HUDEP-2 (cell line): ENCODE data around the gene EHMT1.
A peak's percentile ranks its signal among the peaks of the same experiment; 100 is the strongest.

Experiments used
- DNase-seq, 76 experiments: peaks; one replicate each; lab custom pipeline; 2025; ENCODE audit not compliant: unreplicated experiment in 76 of 76; lab: John Stamatoyannopoulos, UW

Gene EHMT1

DNA sequence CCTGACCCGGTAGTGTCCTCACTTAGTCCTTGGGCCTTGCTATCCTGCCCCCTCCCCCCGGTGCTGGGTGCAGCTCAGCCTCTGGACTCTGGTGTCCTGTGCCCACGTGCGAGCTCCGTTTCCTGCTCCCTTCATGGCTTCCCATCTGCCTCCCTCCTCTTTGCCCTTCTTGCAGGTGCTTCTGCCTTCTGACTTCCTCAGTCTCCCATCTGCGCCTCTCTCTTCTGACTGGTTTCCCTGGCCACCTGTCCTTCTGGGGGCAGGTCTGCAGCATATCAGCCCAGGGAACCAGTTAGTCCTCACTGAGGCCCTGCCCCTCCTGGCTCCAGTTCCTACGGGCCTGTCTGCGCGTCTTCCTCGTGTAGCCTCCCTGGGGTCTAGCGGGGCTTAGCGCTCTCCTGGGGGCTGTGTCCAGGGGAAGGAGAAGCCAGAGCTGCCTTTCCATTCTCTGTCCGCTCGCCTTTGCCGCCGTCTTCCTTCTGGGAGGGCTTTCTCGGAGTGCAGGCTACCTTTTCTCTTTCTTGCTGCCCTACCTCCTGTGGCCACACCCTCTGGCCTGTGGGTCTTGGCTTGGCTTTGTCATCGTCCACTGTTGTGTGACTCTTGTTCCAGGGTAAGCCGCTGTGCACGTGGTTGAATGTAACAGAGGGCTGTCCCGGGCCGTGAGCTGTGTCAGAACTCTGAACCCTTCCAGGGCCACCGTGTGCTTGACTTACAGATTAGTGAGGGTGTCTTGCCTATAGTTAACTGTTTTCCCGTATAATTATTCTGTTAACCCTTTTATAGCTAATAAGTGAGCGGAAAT, 51.8 kb downstream of the EHMT1 start:
- peak in 66 of 76 experiments; percentile 7 to 78 (median 56) for DNase-seq

DNA sequence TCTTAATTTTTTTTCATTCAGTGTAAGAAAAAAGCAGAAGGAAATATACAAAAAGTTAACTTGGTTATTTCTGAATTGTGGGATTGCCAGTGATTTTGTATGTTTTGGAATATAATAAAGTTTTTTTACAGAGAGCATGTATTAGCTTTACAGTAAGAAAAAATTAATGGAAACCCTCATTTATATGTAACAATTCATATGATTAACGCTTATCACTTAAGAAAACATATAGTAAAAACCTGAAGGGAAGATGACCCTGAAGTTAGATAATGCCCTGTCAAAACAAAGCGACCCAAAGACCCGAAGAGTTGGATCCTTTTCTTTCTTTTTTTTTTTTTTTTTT, 52.4 kb downstream of the EHMT1 start:
- no peak for DNase-seq

- no peak for DNase-seq
Measured at GRCh38 chr9:137671721-137672120, 52.9 kb downstream of the EHMT1 start.

DNA sequence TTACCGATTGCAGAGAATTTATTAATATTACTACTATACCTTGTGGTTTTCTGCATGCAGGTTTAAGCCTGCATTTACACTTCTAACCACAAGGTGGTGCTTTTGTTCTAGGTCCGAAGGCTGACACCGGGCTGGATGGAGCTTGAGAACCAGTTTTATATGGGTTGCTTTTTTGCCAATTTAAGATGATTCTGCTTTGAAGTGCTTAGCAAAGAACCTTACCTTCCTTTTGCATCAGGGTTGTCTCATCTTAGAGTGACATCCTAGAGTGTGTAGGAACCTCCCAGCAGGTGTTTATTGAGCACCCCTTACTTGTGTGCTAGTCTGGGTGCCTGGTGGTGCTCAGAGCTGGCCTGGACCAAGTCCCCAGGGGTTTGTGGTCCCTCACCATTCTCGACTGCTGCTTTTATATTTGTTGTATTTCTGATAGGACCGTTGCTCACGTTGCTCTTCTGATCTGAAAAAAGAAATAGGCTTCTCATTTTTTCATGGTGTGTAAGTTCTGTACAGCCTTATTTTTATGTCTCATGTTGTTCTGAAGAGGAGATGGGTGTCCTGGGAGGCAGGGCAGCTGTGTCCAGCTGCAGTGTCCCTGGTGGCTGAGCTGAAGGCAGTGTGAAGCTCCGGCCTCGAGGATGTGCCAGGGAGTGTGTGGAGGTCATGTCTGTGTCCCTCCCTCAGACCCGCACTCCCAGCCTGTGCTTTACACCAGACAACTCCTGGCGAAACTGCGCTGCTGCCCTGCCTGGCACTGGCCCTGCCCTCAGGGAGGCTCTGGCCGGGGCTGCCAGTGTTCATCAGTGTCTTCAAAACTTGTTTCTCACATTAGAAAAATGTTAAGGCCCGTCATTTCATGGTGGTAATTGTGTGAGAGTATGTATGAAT, 54.3 kb downstream of the EHMT1 start:
- peak in 31 of 76 experiments; percentile 2 to 67 (median 30) for DNase-seq

DNA sequence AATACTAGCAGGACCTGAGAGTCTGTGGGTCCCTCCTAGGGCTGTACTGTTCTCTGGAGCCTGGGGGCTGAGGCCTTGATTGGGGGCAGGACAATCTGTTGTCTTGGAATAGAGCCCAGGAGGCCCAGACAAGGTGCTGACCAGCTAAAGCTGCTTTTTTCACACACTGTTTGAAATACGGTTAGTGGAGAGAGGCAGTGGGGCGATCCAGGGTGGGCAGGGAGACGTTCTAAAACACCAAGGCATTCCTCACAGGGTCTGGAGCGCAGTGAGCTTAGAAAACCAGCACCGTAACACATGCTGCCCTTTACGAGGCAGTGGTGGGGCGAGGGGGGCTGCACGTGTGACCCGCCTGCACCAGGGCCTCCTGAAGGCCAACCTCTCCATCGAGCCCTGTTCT, 55.1 kb downstream of the EHMT1 start:
- no peak for DNase-seq

- DNase-seq, result no peak
Measured at GRCh38 chr9:137674307-137674975, 55.6 kb downstream of the EHMT1 start.

- no peak for DNase-seq
Measured at GRCh38 chr9:137674976-137675320, 56.1 kb downstream of the EHMT1 start.

- no peak for DNase-seq
Measured at GRCh38 chr9:137676998-137677397, 58.2 kb downstream of the EHMT1 start.

GRCh38 chr9:137678202-137678601, 59.4 kb downstream of the EHMT1 start:
- no peak for DNase-seq

DNA sequence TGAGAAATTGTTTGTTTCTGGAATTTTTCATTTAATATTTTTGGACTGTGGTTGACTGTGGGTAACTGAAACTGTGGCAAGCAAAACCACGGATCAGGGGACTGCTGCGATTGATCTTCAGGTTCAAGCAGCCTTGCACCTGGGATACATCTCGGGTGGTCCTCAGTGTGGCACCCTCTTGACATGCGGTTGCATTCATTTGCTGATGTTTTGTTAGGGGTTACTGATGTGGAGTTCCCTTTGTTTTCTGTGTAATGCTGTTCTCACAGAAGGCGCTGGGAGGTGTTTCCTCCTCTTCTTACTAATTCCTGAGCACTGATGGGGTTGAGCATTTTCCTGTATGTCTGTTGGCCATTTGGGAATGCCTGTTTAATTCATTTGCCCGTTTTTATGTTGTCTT, 60.4 kb downstream of the EHMT1 start:
- DNase-seq, result no peak

GRCh38 chr9:137679695-137680305, 61.0 kb downstream of the EHMT1 start:
- no peak for DNase-seq

DNA sequence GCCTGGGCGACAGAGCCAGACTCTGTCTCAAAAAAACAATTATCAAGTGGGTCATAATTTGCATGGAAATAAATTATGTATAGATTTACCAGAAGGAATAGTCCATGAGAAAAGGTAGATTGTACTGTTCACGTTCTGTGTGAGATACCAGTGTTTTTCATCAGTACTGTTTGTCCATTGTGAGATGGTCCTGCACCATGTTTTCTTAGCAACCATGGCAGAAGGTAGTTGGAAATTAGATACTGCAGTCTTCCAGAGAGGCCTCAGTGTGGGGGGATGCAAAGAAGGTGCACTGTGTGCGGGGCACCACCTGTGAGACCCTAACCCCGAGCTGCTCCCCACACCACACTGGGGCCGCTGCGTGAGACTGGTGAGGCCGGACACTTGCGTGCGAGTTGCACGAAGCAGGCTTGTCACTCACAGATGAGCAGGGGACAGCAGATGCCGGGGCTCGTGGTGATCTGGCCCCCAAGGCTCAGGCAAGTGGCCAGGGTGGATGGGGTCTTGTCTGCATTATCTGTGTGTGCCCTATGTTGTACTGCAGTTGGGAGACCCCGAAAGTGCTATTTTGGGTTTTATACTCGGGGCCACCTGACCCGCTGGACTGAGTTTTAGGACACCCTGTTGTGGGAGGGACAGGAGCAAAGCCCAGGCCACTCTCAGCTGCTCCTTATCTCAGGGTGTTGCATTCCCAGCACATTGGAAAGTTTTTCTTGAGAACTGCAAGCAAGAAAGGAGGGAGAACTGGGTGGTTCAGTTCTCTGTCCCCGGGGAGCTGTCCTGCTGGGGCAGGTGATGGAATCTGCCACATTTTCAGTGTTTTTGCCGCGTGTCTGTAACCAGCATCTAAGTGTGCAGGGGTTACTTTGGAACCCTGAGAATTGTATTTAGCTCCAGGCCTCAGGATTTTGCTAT, 61.9 kb downstream of the EHMT1 start:
- no peak for DNase-seq

GRCh38 chr9:137682428-137683105, 63.8 kb downstream of the EHMT1 start:
- DNase-seq, result no peak

DNA sequence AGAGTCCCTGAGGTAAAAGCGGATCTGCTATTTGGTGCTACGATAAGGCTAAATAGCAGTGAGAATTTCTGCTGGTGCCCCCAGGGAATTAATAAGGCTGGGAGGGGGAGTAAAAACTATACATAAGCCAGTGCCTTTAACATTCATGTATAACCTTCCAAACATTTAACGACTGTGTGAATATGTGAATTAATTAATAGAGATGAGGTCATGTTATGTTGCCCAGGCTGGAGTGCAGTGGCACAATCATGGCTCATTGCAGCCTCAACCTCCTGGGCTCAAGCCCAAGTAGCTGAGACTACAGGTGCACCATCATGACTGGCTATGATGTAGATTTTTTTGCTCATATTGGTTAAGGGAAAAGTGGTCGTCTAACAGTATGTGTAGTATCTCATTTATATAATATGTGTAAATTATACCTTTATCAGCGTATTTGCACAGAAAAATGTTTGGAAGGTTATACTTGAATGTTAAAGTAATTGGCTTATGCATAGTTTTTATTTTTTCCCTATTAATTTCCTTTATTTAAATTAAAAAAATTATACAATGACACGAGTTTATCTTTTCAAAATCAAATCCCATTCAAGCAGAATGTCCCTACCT, 64.6 kb downstream of the EHMT1 start:
- DNase-seq, result no peak

DNA sequence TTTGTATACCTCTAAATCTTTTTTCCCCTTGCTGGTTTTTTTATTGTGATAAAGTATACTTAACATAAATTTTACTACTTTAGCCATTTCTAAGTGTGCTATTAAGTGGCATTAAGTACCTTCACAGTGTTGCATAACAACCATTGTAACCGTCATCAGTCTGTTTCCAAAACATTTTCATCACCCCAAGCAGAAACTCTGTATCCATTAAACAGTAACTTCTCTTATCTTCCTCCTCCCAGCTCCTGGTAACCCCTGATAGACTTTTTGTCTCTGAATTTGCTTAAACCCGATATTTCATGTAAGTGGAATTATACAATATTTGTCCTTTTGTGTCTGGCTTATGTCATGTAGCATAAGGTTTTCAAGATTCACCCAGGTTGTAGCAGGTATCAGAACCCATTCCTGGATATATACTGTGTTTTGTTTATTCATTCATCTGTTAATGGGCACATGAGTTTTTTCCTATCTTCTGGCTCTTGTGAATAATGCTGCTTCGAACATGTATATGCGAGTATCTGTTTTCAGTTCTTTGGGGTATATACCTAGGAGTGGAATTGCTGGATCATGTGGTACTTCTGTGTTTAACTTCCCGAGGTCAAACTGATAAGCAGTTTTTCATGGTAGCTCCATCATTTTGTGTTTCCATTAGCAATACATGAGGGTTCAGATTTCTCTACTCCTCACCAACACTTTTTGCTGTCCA, 66.4 kb downstream of the EHMT1 start:
- peak in 1 of 76 experiments; percentile 27 for DNase-seq

- DNase-seq, result no peak
Measured at GRCh38 chr9:137685741-137686420, 67.1 kb downstream of the EHMT1 start.

GRCh38 chr9:137688261-137688660, 69.5 kb downstream of the EHMT1 start:
- no peak for DNase-seq

DNA sequence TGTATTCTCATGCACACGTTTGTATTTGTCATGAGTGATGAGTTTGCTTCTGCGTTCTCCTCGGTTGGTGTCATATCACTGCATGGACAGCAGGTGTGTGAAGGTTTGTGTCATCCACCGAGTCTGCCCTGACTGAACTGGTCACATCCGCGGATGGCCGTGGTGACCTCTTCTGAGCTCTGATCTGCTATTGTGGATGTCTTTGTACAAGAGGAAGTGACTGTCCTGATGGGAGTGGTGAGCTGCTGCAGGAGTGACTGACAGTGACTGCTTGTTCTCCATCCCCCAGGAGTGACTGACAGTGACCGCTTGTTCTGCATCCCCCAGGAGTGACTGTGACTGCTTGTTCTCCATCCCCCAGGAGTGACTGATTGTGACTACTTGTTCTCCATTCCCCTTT, 69.9 kb downstream of the EHMT1 start:
- DNase-seq, result no peak
